WTC11 (cell line): ENCODE measurements around the gene FUT8.

Experiments
- GTF2I ChIP-seq: fragments of 250-450 bp; sonication (Bioruptor Pico); conservative IDR thresholded peaks from 2 replicates; pipeline ENCODE4 v1.4.0; 2021; ENCODE audit warnings: mild to moderate bottlenecking
- TF ChIP-seq, protein P1 (sequence below): fragments of 200-600 bp; IDR thresholded peaks from 2 replicates; pipeline ENCODE4 v1.8.0; 2022; ENCODE audit warnings: antibody characterized with exemption

GRCh38 chr14:65446159-65446558 is 33.6 kb downstream of the FUT8 start:
- TF ChIP-seq GTF2I: no peak
- TF ChIP-seq, protein P1, sequence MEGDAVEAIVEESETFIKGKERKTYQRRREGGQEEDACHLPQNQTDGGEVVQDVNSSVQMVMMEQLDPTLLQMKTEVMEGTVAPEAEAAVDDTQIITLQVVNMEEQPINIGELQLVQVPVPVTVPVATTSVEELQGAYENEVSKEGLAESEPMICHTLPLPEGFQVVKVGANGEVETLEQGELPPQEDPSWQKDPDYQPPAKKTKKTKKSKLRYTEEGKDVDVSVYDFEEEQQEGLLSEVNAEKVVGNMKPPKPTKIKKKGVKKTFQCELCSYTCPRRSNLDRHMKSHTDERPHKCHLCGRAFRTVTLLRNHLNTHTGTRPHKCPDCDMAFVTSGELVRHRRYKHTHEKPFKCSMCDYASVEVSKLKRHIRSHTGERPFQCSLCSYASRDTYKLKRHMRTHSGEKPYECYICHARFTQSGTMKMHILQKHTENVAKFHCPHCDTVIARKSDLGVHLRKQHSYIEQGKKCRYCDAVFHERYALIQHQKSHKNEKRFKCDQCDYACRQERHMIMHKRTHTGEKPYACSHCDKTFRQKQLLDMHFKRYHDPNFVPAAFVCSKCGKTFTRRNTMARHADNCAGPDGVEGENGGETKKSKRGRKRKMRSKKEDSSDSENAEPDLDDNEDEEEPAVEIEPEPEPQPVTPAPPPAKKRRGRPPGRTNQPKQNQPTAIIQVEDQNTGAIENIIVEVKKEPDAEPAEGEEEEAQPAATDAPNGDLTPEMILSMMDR: no peak
